Omental fat pad (tissue), 4 donors: ENCODE results near the gene CALY. TPM values are rescaled to one million over a fixed set of nuclear protein-coding genes. Genes with fewer than 3 reads are reported as not detected.

Experiments
- ATAC-seq: fragments of 150-250 bp; one replicate; pipeline ENCODE4 v1.9.1; 2016; ENCODE audit warnings: mild to moderate bottlenecking, moderate library complexity; ENCODE audit not compliant: low FRiP score
- DNase-seq: peaks from one replicate; pipeline ENCODE4 v3.0.0-alpha.2; 2019; ENCODE audit warnings: low spot score
- total RNA-seq, 4 donors: library from RNA; depleted of rRNA; stranded (reverse); fragments of >200 nt; gene quantifications; one replicate each; pipeline ENCODE4 v1.1.0, GENCODE V29; 2016
- TF ChIP-seq, protein P1 (sequence below), 3 donors: fragments of 450-650 bp; IDR thresholded peaks; one replicate each; pipeline ENCODE4 v1.5.1; 2016 to 2017; ENCODE audit warnings: antibody characterized with exemption in 3 of 3, mild to moderate bottlenecking in 3 of 3, moderate library complexity in 2 of 3

Gene CALY, protein sequence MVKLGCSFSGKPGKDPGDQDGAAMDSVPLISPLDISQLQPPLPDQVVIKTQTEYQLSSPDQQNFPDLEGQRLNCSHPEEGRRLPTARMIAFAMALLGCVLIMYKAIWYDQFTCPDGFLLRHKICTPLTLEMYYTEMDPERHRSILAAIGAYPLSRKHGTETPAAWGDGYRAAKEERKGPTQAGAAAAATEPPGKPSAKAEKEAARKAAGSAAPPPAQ
- not detected for total RNA-seq

GRCh38 chr10:133336577-133337369, at the start of gene CALY:
CALY (minus strand) TSS chr10:133336896; CDS start chr10:133328989, 7,907 bp downstream.
- DNase-seq (no peak), ATAC-seq (peak; percentile 5)
- TF ChIP-seq, protein P1, sequence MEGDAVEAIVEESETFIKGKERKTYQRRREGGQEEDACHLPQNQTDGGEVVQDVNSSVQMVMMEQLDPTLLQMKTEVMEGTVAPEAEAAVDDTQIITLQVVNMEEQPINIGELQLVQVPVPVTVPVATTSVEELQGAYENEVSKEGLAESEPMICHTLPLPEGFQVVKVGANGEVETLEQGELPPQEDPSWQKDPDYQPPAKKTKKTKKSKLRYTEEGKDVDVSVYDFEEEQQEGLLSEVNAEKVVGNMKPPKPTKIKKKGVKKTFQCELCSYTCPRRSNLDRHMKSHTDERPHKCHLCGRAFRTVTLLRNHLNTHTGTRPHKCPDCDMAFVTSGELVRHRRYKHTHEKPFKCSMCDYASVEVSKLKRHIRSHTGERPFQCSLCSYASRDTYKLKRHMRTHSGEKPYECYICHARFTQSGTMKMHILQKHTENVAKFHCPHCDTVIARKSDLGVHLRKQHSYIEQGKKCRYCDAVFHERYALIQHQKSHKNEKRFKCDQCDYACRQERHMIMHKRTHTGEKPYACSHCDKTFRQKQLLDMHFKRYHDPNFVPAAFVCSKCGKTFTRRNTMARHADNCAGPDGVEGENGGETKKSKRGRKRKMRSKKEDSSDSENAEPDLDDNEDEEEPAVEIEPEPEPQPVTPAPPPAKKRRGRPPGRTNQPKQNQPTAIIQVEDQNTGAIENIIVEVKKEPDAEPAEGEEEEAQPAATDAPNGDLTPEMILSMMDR (IDR thresholded peaks at IDR 0.05): no peak

GRCh38 chr10:133385214-133385613, 48.5 kb upstream of the CALY start:
- ATAC-seq (no peak), DNase-seq (no peak)
- TF ChIP-seq, protein P1 (IDR thresholded peaks at IDR 0.05): no peak

DNA sequence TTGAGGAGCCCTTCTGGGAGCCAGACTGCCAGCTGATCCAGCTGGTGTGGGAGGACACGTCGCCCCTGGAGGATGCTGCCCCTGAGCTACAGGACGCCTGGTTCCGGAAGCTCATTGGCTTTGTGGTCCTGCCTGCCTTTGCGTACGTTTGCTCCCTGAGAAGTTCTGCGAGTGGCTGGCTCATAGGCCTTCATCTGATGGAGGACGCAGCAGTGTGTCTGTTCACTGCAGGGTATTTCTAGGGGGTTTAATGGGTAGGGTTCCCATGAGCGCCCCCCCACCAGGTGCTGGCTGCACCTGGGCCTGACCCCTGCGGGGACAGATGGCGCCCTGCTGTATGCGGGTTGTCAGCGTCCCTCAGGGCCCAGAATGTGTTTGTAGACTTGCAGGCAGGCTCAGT, 47.4 kb upstream of the CALY start:
- TF ChIP-seq, protein P1 (IDR thresholded peaks at IDR 0.05): no peak
- ATAC-seq (no peak), DNase-seq (no peak)

GRCh38 chr10:133383551-133383950, 46.9 kb upstream of the CALY start:
- ATAC-seq (no peak), DNase-seq (no peak)
- TF ChIP-seq, protein P1 (IDR thresholded peaks at IDR 0.05): no peak

GRCh38 chr10:133381036-133381435, 44.3 kb upstream of the CALY start:
- TF ChIP-seq, protein P1 (IDR thresholded peaks at IDR 0.05): no peak
- ATAC-seq (no peak), DNase-seq (no peak)

DNA sequence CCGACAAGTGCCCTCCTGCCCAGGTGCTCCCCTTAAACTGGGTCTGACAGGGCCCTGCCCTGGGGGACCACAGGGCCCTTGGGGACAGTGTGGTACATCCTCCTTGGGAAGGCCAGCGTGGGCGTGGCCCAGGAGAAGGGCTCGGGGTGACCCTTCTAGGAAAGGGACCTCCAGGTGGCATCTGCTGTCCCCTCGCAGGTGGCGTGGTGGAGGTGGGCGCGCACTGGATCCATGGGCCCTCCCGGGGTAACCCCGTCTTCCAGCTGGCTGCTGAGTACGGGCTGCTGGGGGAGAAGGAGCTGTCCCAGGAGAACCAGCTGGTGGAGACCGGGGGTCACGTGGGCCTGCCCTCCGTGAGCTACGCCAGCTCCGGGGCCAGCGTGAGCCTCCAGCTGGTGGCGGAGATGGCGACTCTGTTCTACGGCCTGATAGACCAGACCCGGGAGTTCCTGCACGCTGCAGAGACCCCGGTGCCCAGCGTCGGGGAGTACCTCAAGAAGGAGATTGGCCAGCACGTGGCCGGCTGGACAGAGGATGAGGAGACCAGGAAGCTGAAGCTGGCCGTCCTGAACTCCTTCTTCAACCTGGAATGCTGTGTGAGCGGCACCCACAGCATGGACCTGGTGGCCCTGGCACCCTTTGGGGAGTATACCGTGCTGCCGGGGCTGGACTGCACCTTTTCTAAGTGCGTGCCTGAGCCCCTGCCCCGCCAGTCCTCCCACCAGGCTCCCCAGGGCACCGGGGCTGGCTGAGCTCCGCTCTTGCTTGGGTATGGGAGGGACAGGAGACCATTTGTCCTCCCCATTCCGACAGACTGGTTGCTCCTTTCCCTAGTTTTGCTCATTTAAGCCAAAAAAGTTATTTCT, 43.3 kb upstream of the CALY start:
- DNase-seq: no peak
- TF ChIP-seq, protein P1 (IDR thresholded peaks at IDR 0.05): no peak
- no peak for ATAC-seq
